Measurements from ENCODE around the gene LNPEP. TPM values are rescaled to one million over a fixed set of nuclear protein-coding genes. Genes with fewer than 3 reads are reported as not detected.

Gene LNPEP
- total and polyA plus RNA-seq, 4 donors: 1.9 to 19.7 (median 9.5) TPM

DNA sequence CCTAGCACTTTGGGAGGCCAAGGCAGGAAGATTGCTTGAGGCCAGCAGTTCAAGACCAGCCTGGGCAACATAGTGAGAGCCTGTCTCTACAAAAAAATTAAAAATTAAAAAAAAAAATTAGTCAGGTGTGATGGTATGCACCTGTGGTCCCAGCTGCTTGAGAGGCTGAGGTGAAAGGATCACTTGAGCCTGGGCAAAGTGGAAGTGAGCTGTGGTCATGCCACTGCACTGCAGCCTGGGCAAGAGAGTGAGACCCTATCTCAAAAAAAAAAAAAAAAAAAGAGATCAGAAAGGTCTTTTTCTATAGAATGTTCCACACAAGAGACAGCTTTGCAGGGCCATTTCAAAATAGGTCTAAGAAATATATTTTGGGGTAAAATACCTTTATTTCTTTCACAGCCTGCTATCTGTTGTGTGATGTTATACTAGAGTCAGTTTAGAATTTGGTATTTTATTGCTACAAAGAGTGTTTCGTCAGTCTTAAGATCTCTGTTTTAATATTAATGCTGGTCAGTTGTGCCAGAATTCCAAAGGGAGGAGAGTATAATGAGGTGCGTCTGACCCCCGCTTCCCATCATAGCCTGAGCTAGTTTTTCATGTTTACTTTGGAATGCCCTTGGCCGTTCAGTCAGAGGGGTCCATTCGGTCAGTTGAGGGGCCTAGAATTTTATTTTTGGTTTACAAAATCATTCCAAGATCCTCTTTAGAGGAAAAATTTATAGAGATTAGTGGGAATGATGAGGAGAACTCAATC is 9.4 kb downstream of the LNPEP start:
- H3K27me3 ChIP-seq (ENCODE audit: control insufficient read depth in 4 of 4, insufficient read depth in 4 of 4, low read length in 3 of 4): no peaks in the 10 kb centered on the region
- DNase-seq (ENCODE audit: low spot score): no peak
- H3K4me1 ChIP-seq (ENCODE audit: control insufficient read depth in 4 of 4, insufficient read depth in 4 of 4, low read length in 3 of 4): peaks cover 0 to 4% (median 0%) of the 10 kb centered on the region in 4 donors
- H3K36me3 ChIP-seq (ENCODE audit: control insufficient read depth in 4 of 4, insufficient read depth in 3 of 4, low read depth in 1 of 4, low read length in 3 of 4): peaks cover 0 to 3% (median 0%) of the 10 kb centered on the region in 4 donors
- no peaks in the 10 kb centered on the region for H3K9me3 ChIP-seq (ENCODE audit: control insufficient read depth in 4 of 4, low read length in 3 of 4)
- TF ChIP-seq HNF4G (IDR thresholded peaks at IDR 0.05) (no peak), FOXA2 (IDR thresholded peaks at IDR 0.05) (no peak), SP1 (IDR thresholded peaks at IDR 0.05) (no peak), TAF1 (conservative IDR thresholded peaks at IDR 0.05) (no peak)
- H3K4me3 ChIP-seq (ENCODE audit: low read depth in 1 of 3, low read length in 3 of 3): no peak overlapping the region
- no peak overlapping the region for H3K9ac ChIP-seq (ENCODE audit: low read depth in 1 of 2, low read length in 2 of 2)
- WGBS: 55% methylated on average over 5 of the region's 5 CpGs
- H3K27ac ChIP-seq (ENCODE audit: low read depth in 1 of 2, low read length in 2 of 2): no peak overlapping the region

DNA sequence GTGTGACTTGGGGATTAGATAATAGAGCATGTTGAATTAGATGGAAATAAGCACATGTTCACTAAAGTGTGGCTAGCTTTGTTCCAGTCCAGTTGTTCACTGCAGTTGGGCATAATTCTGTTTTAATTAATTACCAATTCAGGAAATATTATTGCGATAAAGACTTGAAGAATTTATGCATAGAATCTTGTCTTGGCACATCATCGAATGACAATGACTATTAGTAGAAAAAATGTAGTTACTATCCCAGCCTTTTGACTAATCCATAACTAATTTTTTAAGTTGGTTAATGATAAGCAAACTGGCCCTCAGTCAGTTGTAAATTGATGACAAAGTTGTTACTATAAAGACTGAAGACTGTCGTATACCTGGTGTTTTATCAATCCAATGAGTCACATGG is 10.5 kb downstream of the LNPEP start:
- no peak overlapping the region for H3K9ac ChIP-seq (ENCODE audit: low read depth in 1 of 2, low read length in 2 of 2)
- TF ChIP-seq, protein P1, sequence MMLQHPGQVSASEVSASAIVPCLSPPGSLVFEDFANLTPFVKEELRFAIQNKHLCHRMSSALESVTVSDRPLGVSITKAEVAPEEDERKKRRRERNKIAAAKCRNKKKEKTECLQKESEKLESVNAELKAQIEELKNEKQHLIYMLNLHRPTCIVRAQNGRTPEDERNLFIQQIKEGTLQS (IDR thresholded peaks at IDR 0.05): no peak
- TF ChIP-seq FOXA2 (IDR thresholded peaks at IDR 0.05) (no peak), EGR1 (IDR thresholded peaks at IDR 0.05; ENCODE audit: low read depth in 2 of 2) (no peak), TAF1 (conservative IDR thresholded peaks at IDR 0.05) (no peak), HNF4A (conservative IDR thresholded peaks at IDR 0.05) (no peak), SP1 (IDR thresholded peaks at IDR 0.05) (no peak)
- H3K9me3 ChIP-seq (ENCODE audit: control insufficient read depth in 4 of 4, low read length in 3 of 4): no peaks in the 10 kb centered on the region
- peaks cover 0 to 3% (median 0%) of the 10 kb centered on the region in 4 donors for H3K36me3 ChIP-seq (ENCODE audit: control insufficient read depth in 4 of 4, insufficient read depth in 3 of 4, low read depth in 1 of 4, low read length in 3 of 4)
- no peak overlapping the region for H3K4me3 ChIP-seq (ENCODE audit: low read depth in 1 of 3, low read length in 3 of 3)
- H3K27me3 ChIP-seq (ENCODE audit: control insufficient read depth in 4 of 4, insufficient read depth in 4 of 4, low read length in 3 of 4): no peaks in the 10 kb centered on the region
- H3K27ac ChIP-seq (ENCODE audit: low read depth in 1 of 2, low read length in 2 of 2): no peak overlapping the region
- no peak for DNase-seq (ENCODE audit: low spot score)
- 91% methylated on average over 3 of the region's 3 CpGs for WGBS
- H3K4me1 ChIP-seq (ENCODE audit: control insufficient read depth in 4 of 4, insufficient read depth in 4 of 4, low read length in 3 of 4): peaks cover 0 to 4% (median 0%) of the 10 kb centered on the region in 4 donors

DNA sequence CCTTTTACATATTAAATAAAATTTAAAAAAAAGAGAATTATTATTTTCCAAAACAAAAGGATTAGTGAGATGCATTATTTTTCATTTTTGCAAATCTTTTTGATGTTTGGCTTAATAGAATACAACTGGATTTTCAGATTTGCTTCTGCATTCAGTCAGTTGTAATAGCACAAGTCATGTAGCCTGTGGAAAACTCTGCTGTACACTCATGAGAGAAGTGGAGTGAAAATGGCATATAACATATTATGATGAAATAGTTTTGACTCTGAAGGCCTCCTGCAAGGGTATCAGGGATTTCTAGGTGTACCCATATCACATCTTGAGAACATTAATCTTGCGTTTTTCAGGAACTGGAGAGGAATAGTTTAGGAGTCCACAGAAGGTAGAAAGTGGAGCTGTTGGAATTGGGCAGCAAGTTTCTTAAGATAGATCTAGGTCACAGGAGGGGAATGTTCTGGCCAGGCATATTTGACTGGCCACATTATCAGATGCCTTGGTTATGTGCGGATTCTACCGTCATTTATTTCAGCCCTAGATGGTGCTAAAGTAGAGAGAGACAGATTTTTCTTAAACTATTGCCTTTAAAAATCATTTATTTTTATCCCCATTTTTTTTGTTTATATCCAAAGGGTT is 16.4 kb downstream of the LNPEP start:
- H3K9ac ChIP-seq (ENCODE audit: low read depth in 1 of 2, low read length in 2 of 2): no peak overlapping the region
- no peaks in the 10 kb centered on the region for H3K27me3 ChIP-seq (ENCODE audit: control insufficient read depth in 4 of 4, insufficient read depth in 4 of 4, low read length in 3 of 4)
- H3K4me1 ChIP-seq (ENCODE audit: control insufficient read depth in 4 of 4, insufficient read depth in 4 of 4, low read length in 3 of 4): peaks cover 0 to 6% (median 2%) of the 10 kb centered on the region in 4 donors
- no peak overlapping the region for H3K27ac ChIP-seq (ENCODE audit: low read depth in 1 of 2, low read length in 2 of 2)
- TF ChIP-seq EGR1 (IDR thresholded peaks at IDR 0.05; ENCODE audit: low read depth in 2 of 2) (no peak), HNF4A (conservative IDR thresholded peaks at IDR 0.05) (no peak), FOXA1 (IDR thresholded peaks at IDR 0.05) (no peak), TAF1 (conservative IDR thresholded peaks at IDR 0.05) (no peak), NR2F2 (IDR thresholded peaks at IDR 0.05) (no peak), RXRA (IDR thresholded peaks at IDR 0.05) (no peak), SP1 (IDR thresholded peaks at IDR 0.05) (no peak), JUND (IDR thresholded peaks at IDR 0.05) (no peak), YY1 (IDR thresholded peaks at IDR 0.05) (no peak), FOXA2 (IDR thresholded peaks at IDR 0.05) (no peak), HNF4G (IDR thresholded peaks at IDR 0.05) (no peak)
- TF ChIP-seq, protein P2, sequence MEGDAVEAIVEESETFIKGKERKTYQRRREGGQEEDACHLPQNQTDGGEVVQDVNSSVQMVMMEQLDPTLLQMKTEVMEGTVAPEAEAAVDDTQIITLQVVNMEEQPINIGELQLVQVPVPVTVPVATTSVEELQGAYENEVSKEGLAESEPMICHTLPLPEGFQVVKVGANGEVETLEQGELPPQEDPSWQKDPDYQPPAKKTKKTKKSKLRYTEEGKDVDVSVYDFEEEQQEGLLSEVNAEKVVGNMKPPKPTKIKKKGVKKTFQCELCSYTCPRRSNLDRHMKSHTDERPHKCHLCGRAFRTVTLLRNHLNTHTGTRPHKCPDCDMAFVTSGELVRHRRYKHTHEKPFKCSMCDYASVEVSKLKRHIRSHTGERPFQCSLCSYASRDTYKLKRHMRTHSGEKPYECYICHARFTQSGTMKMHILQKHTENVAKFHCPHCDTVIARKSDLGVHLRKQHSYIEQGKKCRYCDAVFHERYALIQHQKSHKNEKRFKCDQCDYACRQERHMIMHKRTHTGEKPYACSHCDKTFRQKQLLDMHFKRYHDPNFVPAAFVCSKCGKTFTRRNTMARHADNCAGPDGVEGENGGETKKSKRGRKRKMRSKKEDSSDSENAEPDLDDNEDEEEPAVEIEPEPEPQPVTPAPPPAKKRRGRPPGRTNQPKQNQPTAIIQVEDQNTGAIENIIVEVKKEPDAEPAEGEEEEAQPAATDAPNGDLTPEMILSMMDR (IDR thresholded peaks at IDR 0.05; ENCODE audit: low read depth, low read length, missing input control): no peak
- TF ChIP-seq, protein P3, sequence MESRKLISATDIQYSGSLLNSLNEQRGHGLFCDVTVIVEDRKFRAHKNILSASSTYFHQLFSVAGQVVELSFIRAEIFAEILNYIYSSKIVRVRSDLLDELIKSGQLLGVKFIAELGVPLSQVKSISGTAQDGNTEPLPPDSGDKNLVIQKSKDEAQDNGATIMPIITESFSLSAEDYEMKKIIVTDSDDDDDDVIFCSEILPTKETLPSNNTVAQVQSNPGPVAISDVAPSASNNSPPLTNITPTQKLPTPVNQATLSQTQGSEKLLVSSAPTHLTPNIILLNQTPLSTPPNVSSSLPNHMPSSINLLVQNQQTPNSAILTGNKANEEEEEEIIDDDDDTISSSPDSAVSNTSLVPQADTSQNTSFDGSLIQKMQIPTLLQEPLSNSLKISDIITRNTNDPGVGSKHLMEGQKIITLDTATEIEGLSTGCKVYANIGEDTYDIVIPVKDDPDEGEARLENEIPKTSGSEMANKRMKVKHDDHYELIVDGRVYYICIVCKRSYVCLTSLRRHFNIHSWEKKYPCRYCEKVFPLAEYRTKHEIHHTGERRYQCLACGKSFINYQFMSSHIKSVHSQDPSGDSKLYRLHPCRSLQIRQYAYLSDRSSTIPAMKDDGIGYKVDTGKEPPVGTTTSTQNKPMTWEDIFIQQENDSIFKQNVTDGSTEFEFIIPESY (IDR thresholded peaks at IDR 0.05): no peak
- TF ChIP-seq, protein P4, sequence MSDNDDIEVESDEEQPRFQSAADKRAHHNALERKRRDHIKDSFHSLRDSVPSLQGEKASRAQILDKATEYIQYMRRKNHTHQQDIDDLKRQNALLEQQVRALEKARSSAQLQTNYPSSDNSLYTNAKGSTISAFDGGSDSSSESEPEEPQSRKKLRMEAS (IDR thresholded peaks at IDR 0.05): no peak
- TF ChIP-seq, protein P5, sequence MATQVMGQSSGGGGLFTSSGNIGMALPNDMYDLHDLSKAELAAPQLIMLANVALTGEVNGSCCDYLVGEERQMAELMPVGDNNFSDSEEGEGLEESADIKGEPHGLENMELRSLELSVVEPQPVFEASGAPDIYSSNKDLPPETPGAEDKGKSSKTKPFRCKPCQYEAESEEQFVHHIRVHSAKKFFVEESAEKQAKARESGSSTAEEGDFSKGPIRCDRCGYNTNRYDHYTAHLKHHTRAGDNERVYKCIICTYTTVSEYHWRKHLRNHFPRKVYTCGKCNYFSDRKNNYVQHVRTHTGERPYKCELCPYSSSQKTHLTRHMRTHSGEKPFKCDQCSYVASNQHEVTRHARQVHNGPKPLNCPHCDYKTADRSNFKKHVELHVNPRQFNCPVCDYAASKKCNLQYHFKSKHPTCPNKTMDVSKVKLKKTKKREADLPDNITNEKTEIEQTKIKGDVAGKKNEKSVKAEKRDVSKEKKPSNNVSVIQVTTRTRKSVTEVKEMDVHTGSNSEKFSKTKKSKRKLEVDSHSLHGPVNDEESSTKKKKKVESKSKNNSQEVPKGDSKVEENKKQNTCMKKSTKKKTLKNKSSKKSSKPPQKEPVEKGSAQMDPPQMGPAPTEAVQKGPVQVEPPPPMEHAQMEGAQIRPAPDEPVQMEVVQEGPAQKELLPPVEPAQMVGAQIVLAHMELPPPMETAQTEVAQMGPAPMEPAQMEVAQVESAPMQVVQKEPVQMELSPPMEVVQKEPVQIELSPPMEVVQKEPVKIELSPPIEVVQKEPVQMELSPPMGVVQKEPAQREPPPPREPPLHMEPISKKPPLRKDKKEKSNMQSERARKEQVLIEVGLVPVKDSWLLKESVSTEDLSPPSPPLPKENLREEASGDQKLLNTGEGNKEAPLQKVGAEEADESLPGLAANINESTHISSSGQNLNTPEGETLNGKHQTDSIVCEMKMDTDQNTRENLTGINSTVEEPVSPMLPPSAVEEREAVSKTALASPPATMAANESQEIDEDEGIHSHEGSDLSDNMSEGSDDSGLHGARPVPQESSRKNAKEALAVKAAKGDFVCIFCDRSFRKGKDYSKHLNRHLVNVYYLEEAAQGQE (IDR thresholded peaks at IDR 0.05): no peak
- TF ChIP-seq, protein P1 (IDR thresholded peaks at IDR 0.05): no peak
- H3K36me3 ChIP-seq (ENCODE audit: control insufficient read depth in 4 of 4, insufficient read depth in 3 of 4, low read depth in 1 of 4, low read length in 3 of 4): no peaks in the 10 kb centered on the region
- 94% methylated on average over 3 of the region's 3 CpGs for WGBS
- no peaks in the 10 kb centered on the region for H3K9me3 ChIP-seq (ENCODE audit: control insufficient read depth in 4 of 4, low read length in 3 of 4)
- no peak overlapping the region for H3K4me3 ChIP-seq (ENCODE audit: low read depth in 1 of 3, low read length in 3 of 3)
- no peak for DNase-seq (ENCODE audit: low spot score)

Measured in liver (tissue), 9 donors.